Skin of body (tissue), 2 donors: ENCODE data around the gene E2F6. TPM values are rescaled to one million over a fixed set of nuclear protein-coding genes. Genes with fewer than 3 reads are reported as not detected.
A peak's percentile ranks its signal among the peaks of the same experiment; 100 is the strongest.

Experiments used
- DNase-seq: peaks from one replicate; lab custom pipeline; 2025; lab: John Stamatoyannopoulos, UW
- total RNA-seq: library from RNA; depleted of rRNA; stranded (reverse); fragments of >200 nt; gene quantifications from one replicate; pipeline ENCODE4 v1.2.3, GENCODE V29; 2014

The E2F6 gene
- total RNA-seq, 1 donor from 2014 or later, result 9.6 TPM

DNA sequence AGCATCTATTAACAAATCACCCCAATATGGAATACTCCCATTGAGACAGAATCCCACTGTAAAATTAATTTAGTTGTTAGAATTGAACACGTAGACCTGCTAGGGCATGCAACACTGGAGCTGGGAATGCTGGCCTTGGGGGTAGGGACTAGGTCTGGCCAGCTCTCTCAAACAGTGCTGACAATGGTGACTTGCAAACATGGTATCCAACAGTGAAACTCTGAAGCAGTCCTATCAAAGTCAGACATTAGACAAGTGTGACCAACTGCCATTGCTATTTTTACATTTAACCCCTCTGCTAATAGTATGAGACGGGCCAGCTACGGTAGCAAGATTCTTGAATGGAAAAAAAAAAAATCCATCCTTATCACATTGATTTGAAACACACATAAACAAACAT, 7.2 kb downstream of the E2F6 start:
- DNase-seq, result no peak

DNA sequence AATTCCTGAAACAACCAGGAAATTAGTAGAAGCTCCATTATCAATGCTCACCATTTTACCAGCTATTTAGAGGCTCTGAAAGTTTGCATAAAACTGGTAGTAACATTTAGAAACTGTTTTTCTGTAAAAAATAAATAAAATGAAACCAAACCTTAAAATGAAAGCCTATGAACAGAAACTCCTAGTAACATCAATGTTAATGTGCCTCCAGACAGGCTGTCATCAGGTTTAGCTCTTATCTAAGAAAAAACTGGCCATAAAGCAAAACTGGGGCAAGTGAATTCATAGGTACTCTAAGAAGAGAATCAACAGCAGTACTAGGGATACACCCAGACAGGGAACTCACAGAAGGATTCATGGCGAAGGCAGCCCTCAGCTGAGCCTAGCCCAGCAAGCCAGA, 8.0 kb downstream of the E2F6 start:
- DNase-seq, result no peak

DNA sequence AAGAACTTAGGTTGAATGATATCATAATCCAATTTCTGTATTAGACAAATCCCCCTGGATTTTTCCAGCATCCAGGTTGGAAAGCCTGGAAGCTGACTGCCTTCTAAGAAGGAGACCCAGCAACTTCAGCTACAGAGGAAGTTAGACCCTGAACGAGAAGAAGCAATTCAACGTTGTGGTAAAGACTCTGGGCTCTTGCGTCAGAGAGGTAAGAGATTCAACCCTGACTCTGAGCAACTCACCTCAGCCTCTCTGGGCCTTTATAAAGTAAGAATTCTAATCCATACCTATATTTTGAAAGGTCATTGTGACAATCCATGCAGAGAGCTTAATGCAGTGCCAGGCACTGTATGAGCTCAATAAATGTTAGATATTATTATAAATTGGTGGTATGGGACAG, 9.7 kb downstream of the E2F6 start:
- DNase-seq, result no peak

DNA sequence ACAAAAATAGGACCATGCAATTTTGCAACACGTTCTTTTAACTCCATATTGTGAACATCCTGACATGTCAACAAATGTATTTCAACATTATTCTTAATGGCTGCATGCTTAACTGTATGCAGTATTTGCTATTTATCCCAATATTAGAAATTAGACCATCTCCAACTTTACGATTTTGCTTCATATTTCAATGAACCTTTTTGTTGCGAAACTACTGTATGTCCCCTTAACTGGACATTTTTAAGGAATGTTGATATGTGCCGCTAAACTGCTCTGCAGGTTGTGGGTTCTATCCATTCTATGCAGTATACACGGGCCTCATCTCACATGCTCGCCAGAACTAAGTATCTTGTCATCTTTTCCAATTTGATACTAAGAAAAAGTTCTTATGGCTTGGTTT, 11.1 kb downstream of the E2F6 start:
- no peak for DNase-seq

DNA sequence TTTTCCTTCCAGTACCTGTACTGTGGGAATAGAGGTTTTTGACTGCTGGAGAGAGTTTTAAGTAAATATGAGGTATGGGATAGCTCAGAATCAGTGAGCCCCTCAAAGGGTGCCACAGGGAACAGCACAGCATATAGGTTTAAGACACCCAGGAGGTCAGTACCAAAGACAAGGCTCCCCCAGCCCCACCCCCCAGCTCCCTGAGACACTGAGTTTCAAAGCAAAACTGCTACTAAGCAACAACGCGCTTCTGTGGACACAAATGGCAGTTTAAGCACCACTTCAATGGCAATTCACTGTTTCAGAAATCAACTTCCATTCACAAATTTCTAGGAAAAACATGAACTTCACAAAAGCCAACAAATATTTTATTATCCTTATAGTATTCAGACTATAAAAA, 15.2 kb downstream of the E2F6 start:
- DNase-seq, result no peak

DNA sequence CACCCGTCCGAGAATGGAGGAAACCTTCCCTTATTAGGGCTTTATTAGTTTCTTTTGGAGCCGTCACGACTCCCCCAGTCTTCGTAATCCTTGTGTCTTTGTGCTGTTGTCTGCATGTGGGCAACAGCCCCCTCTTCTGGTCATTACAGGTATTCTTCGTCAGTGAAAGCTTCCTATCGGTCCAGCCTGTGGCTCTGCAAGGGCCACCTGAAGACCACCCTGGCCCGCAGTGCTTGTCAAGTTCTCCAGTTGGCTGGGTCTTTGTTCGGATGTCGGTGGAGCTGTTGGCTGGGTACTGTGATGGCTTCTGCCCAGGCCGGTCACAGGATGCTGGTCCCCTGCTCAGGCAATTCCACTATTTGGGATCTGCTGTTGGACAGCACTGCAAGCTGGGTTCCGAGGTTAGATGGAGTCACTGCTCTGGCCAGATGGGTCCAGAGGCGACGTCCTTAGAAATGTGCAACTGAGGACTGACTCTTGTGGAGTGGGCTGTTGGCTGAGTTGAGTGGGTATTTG, 19.2 kb downstream of the E2F6 start:
- peak; percentile 42 for DNase-seq

DNA sequence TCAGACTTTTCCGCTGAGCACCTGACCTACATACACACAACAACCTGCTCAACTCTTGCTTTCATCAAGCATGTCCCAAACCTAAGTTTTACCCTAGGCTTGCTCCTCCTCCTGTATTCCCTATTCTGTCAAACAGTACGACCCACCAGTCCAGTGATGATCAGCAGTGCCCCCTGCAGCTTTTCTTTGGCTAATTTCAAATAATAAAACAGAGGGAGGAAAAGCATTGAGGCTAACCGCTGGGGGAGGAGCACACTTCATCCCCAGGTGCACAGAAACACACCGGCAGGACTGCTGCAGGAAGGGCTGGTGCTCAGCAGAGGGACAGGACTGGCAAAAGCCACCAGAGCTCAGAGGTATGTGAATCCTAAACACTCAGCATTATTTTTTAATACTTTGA, 21.2 kb downstream of the E2F6 start:
- no peak for DNase-seq

DNA sequence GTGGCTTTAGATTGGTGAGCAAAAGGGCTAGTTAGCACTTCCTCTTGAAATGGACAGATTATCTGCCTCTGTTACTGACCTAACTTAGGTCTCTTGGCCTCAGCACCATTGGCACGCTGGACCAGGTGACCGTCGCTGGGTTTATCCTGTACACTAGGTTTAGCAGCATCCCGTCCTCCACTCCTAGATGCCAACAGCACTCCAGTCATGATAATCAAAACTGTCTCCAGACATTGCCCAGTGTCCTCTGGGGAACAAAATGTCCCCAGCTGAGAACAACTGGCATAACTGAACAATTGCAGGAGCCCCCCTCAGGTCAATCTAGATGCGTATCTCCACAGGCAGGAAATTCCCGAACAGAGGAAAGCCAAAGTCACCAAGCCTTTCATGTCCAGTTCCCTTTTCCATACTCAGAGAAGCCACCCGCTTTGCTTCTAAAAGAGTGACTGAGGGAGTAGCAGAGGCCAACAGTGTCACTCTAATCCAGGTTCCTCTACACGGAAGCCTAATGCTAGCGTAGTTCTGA, 27.3 kb downstream of the E2F6 start:
- DNase-seq, result no peak

DNA sequence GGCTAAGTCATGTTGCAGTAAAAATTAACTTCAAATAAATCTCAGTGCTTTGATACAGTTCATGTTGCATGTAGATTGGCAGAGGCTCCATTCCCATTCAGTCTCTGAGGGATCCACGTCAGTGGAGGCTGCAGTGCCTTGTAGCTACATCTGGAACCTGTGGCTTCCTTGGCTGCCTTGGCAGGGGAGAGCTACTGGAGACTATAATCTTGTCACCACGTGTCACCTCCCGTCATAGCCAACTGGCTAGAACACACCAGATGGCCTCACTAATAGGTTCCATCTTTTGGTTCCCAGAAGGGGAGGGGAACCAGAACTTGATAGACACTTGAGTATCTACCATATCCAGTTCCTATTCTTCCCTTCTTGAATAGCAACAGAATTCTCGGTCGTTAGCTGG, 28.4 kb downstream of the E2F6 start:
- peak; percentile 85 for DNase-seq

DNA sequence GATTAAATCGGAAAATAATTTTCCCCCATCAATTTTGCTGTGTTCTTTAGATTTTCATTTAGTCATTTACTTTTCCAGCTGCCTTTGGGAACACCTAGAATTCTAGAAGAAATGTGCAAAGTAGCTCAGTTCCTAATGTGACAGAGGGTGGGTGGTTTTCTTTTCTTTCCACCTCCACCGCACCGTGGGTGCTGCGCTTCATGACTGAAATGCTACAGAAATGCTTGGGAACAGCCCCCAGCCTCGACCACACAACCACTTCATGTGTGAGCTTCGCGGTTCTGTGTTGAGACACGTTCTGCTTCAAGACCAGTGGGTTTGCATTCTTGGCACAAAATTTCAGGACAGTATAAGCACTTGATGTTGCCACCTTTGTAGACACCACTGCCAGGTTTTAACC, 30.9 kb downstream of the E2F6 start:
- no peak for DNase-seq

DNA sequence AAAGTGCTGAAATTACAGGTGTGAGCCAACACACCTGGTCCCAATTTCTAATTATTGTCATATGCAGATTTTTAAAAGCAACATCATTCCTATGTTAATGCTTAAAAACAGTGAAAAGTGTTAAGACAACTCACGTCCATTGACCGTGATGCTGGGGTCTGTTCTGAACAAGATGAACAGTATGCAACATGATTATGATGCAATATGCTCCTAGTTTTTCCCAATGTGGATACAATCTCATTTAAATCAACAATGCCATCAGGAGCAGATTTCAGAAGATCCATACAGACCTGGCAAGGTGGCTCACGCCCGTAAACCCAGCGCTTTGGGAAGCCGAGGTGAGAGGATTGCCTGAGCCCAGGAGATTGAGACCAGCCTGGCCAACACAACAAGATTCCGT, 31.5 kb downstream of the E2F6 start:
- no peak for DNase-seq

DNA sequence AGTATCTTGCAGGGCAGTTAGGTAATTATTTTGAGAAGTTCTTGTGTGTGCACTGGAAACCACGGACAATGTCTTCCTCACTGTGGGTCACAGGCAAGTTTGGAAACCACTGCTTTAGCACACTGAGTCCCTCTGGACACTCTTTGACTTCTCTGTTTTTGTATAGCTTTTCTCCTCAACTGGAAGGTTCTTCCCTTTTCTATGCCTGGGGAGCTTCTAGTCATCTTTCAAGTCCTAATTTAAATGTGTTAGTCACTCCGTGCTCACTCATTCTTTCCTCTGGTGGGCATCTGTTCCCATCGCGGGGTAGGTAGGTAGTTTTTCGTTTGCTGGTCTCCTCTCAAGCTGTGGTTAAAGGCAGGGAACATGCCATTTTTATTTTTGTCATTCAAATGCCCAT, 32.1 kb downstream of the E2F6 start:
- DNase-seq, result no peak

DNA sequence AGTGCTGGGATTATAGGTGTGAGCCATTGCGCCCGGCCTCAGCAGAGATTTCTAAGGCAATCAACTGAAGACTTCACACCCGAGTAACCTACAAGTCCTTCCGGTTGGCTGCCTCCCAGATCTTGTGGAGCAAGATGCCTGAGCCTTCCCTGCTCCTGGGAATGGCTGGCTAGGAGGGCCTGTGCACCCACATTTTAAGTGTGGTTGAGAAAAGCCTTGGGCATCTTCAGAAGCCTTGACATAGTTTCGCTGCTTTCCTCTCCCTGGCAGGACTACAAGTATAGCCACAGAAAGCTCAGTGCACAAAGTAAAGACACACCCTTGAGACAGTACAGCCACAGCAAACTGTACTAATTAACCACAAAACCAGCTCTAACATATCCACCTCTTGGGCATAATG, 35.2 kb downstream of the E2F6 start:
- no peak for DNase-seq

DNA sequence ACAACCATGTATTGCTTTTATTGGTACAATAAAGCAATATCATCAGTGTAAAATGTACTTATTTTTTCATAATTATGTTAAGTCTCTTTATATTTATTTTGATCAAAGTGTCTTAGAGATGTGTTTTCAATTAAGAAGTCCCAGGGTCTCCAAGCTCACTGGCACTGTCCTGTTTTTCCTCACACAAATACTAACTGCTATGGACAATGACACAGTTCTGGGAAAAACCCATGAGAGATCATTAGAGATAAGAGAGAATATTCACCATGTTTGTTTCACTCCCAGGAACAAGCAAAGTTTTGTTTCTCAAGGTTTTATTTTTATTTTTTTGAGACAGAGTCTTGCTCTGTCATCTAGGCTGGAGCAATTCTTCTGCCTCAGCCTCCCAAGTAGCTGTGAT, 38.7 kb downstream of the E2F6 start:
- no peak for DNase-seq

DNA sequence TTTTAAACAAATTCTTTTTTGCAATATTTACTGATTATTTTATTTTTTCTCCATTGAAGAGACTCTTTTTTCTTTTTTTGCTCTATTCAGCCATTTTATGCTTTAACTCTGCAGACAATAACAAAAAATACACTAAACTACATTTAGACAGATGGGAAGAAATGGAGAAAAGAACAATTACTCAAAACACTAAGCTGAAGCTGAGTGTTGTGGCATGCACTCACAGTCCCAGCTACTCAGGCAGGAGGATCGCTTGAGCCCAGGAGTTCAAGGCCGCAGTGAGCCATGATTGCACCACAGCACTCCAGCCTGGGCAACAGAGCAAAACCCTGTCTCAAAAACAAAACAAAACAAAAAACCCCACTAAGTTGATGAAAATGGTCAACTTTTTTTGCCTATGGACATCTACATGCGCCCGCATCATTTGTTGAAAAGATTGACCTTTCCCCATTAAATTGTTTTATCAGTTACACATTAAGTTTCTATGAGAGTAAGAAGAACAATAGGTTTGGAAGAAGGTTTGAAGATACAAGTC, 43.0 kb downstream of the E2F6 start:
- DNase-seq, result no peak

DNA sequence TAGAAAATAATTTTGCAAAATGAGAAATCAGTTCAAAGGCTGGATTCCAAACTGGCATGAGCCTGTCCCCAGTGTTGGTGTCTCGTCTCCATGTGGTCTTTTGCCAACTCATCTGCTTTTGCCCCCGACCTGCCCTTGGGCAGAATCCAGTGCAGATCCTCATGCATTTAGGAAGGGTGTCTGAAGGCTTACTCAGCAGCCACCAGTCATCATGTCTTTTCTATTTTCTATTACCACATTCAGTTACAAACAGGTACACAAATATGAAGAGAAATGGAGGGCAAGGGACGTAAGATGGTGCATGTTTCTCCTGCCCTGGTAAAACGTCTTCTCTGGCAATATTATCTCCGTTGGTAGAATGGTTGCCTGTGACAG, 43.5 kb downstream of the E2F6 start:
- no peak for DNase-seq

DNA sequence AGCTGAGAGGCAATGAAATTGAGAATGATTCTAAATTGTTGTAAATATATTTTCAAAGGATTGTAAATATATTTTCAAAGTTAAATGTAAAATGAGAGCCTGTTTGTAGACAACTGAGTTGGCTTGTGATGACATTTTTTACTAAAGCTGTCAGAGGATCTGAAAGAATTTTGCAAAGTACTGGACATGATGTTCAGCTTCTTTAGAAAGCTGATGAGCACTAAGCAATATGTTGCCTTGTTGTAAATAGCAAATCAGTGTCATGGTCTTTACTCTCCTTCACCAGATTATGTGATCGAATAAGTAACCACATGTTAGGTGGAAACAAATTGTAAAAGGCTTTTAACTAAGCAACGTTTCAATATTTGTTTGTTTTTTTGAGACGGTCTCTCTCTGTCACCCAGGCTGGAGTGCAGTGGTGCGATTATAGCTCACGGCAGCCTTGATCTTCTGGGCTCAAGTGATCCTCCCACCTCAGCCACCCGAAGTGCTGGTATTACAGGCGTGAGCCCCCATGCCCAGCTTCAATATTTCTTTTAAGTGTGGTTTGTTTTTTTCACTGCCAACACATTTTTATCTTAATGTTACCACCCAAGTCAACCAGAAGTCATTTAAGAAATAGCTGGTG, 44.0 kb downstream of the E2F6 start:
- no peak for DNase-seq

DNA sequence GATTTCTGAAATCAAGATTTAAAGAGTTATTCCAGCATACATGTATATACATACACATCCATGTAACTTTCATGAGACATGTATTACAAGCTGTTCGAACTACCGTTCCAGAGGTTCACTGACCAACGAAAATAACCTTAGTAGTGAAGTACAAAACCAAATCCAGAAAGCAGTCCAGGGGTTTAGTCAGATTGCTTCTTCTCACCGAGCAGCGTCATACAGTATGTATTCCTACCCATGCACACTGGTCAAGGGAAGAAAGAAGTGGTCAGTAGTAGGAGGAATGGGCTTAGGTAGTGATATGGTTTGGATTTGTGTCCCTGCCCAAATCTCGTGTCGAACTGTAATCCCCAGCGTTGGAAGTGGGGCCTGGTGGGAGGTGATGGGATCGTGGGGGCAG, 45.3 kb downstream of the E2F6 start:
- no peak for DNase-seq

DNA sequence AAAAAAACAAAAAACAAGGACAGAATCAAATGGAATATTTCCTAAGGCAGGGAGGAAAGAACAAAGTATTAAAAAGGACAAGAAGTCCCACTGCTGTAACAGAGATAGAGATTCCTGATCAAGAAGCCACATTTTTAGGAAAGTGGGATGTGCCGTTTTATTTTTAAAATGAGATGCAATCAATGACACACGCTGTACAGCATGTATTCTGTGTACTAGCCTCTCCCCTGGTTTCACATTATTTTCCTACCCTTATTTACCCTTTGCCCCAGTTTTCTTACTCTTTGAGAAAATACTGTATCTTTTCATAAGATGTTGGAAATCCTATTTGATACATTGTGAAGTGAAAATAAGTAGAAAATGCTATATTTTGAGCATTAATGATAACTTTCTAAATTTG, 45.8 kb downstream of the E2F6 start:
- no peak for DNase-seq

DNA sequence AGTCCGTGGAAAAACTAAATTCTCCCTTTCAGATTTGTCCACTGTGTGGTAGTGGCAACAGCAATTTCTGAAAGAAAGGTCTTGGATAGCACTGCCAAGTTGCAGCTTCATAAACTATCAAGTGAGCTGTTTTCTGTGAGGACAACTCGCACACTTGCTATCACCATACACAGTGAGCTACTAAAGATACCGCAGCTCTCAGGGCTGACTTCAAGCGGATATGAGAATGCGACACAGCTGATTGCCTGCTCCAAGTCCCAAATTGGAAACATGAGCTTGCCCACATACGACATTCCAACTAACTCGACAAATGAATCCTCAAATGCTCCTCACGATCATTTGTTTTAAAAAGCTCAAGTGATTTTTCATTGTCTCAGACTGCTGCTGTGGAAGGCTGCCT, 46.2 kb downstream of the E2F6 start:
- peak; percentile 49 for DNase-seq

DNA sequence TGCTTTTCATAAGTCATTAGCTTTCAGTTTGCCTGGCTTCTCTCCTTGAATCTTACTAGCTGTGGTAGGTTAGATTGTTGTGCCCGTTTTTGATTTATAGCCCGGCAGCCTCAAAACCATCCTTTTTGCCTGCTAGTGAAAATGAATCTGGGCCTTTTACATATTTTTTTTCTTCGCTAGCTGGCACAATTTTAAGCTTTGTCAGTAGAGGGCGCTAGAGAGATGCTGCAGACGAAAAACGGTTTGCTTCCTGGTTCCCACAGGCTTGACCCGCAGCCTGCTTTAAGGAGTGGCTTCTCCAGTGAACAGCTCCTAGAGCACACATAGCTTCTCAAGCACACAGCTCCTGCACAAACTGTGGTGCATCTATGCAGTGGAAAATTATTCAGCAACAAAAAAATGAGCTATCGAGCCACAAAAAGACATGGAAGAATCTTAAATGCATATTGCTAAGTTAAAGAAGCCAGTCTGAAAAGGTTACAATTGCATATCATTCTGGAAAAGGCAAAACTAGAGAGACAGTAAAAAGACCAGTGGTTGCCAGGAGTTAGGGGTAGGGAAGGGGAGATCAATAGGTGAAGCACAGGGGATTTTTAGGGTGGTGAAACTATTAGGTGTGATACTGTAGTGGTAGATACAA, 47.9 kb downstream of the E2F6 start:
- no peak for DNase-seq

DNA sequence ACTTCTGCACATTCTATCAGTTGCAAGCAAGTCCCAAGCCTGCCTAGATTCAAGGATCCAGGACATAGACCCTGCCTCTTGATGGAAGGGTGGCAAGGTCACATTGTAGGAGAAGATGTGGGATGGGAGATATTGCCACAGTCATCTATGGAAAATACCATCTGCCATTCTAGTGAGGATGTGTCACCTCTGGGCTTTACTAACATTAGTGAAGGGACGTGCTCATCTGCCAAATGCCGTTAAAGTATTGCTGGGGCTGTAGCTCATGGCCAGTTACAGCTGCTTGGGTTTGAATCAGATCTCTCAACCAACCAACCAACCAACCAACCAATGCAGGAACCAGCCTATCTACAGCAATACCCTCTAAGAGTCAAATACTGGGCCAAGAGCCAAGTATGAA, 49.0 kb downstream of the E2F6 start:
- DNase-seq, result no peak

DNA sequence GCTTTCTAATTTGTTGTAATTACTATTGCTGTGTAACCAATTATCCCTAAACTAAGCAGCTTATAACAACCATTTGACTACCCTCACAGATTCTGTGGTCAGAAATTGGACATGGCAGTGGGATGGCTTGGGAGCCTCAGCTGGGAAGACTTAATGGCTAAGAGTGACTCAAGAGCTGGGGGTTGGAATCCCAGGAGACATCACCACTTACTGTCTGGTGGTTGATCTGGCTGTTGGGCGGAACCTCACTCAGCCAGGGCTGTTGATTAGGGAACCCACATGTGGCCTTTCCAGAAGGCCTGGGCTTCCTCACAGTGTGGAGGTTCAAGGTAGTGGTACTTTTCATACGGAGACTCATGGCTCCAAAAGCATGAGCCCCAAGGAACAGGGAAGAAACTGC, 49.8 kb downstream of the E2F6 start:
- no peak for DNase-seq
